ENCODE data around the gene MAP2K5.
A peak's percentile ranks its signal among the peaks of the same experiment; 100 is the strongest.

Gene MAP2K5

DNA sequence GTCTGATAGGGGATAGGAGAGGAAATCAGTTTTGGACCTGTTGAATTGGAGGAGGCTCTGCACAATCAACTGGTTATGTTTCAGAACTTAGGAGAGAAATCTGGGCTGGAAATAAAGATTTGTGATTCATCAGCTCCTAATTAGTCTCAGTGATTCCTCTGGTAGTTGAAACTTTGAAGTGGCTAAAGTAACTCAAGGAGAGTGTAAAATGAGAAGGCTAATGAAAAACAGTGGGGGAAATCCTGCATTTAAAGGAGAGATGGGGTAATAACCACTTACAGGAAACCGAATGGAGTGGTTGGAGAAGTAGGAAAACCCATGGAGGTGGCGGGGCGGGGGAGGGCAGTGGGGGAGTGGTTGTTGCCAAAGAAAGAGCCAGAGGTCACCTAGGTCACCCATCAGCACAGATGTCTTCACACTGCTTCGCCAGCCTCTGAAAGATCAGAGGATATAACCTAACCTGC, 32.6 kb downstream of the MAP2K5 start (continued):
- TF ChIP-seq, protein P1, sequence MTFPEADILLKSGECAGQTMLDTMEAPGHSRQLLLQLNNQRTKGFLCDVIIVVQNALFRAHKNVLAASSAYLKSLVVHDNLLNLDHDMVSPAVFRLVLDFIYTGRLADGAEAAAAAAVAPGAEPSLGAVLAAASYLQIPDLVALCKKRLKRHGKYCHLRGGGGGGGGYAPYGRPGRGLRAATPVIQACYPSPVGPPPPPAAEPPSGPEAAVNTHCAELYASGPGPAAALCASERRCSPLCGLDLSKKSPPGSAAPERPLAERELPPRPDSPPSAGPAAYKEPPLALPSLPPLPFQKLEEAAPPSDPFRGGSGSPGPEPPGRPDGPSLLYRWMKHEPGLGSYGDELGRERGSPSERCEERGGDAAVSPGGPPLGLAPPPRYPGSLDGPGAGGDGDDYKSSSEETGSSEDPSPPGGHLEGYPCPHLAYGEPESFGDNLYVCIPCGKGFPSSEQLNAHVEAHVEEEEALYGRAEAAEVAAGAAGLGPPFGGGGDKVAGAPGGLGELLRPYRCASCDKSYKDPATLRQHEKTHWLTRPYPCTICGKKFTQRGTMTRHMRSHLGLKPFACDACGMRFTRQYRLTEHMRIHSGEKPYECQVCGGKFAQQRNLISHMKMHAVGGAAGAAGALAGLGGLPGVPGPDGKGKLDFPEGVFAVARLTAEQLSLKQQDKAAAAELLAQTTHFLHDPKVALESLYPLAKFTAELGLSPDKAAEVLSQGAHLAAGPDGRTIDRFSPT (tag by site-specific recombination; IDR thresholded peaks at IDR 0.05), result peak; percentile 66
- TF ChIP-seq, protein P2, sequence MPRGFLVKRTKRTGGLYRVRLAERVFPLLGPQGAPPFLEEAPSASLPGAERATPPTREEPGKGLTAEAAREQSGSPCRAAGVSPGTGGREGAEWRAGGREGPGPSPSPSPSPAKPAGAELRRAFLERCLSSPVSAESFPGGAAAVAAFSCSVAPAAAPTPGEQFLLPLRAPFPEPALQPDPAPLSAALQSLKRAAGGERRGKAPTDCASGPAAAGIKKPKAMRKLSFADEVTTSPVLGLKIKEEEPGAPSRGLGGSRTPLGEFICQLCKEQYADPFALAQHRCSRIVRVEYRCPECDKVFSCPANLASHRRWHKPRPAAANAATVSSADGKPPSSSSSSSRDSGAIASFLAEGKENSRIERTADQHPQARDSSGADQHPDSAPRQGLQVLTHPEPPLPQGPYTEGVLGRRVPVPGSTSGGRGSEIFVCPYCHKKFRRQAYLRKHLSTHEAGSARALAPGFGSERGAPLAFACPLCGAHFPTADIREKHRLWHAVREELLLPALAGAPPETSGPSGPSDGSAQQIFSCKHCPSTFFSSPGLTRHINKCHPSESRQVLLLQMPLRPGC (tag by site-specific recombination; IDR thresholded peaks at IDR 0.05), result peak; percentile 33; the same call in 1 of the 2 replicates
- TF ChIP-seq GLIS1 (tag by site-specific recombination; IDR thresholded peaks at IDR 0.05), result peak; percentile 26; the same call in 1 of the 2 replicates

DNA sequence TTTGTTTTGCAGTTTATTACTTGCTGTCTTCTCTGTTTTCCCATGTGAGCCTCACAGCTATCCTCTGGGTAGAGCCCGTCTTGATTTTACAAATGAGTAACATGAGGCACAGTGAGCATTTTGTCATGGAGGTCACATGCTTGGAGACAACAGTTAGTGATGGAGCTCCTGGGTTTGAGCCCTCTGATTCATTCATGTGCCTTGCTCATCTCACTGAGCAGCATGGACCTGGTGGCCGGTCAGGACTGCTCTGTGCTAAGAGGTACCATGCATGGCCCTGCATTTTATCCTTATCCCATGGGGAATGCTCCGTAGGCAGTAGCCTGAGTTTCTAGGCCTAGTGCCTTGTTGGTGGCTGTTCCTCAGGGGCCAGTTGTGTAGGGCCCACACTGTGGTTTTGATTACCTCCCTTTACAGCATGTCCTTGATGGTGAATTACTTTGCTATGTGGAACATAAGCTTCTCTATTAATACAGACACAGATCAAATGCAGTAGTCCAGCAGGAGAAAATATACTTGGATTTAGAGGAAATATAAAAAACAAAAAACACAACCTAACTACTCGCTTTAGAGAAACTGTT, 35.6 kb downstream of the MAP2K5 start:
- TF ChIP-seq ZNF660 (tag by site-specific recombination; IDR thresholded peaks at IDR 0.05) (no peak), ZNF239 (tag by site-specific recombination; IDR thresholded peaks at IDR 0.05) (no peak), ZNF600 (tag by site-specific recombination; IDR thresholded peaks at IDR 0.05) (peak; percentile 54; the same call in 1 of the 2 replicates), ZFP69B (tag by site-specific recombination; IDR thresholded peaks at IDR 0.05) (peak; percentile 71; the same call in 1 of the 2 replicates), ZNF341 (tag by site-specific recombination; IDR thresholded peaks at IDR 0.05; ENCODE audit: low read depth) (0 out of 2 replicates have a peak, but pooled peaks have one; percentile 17), ZNF514 (tag by site-specific recombination; IDR thresholded peaks at IDR 0.05) (no peak)
- TF ChIP-seq, protein P3, sequence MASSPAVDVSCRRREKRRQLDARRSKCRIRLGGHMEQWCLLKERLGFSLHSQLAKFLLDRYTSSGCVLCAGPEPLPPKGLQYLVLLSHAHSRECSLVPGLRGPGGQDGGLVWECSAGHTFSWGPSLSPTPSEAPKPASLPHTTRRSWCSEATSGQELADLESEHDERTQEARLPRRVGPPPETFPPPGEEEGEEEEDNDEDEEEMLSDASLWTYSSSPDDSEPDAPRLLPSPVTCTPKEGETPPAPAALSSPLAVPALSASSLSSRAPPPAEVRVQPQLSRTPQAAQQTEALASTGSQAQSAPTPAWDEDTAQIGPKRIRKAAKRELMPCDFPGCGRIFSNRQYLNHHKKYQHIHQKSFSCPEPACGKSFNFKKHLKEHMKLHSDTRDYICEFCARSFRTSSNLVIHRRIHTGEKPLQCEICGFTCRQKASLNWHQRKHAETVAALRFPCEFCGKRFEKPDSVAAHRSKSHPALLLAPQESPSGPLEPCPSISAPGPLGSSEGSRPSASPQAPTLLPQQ (tag by site-specific recombination; IDR thresholded peaks at IDR 0.05), result peak; percentile 78
- TF ChIP-seq, protein P4, sequence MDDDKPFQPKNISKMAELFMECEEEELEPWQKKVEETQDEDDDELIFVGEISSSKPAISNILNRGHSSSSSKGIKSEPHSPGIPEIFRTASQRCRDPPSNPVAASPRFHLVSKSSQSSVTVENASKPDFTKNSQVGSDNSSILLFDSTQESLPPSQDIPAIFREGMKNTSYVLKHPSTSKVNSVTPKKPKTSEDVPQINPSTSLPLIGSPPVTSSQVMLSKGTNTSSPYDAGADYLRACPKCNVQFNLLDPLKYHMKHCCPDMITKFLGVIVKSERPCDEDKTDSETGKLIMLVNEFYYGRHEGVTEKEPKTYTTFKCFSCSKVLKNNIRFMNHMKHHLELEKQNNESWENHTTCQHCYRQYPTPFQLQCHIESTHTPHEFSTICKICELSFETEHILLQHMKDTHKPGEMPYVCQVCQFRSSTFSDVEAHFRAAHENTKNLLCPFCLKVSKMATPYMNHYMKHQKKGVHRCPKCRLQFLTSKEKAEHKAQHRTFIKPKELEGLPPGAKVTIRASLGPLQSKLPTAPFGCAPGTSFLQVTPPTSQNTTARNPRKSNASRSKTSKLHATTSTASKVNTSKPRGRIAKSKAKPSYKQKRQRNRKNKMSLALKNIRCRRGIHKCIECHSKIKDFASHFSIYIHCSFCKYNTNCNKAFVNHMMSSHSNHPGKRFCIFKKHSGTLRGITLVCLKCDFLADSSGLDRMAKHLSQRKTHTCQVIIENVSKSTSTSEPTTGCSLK (tag by site-specific recombination; IDR thresholded peaks at IDR 0.05), result no peak
- POLR2A ChIA-PET, result no interaction called here
- CTCF ChIA-PET, result no interaction called here

DNA sequence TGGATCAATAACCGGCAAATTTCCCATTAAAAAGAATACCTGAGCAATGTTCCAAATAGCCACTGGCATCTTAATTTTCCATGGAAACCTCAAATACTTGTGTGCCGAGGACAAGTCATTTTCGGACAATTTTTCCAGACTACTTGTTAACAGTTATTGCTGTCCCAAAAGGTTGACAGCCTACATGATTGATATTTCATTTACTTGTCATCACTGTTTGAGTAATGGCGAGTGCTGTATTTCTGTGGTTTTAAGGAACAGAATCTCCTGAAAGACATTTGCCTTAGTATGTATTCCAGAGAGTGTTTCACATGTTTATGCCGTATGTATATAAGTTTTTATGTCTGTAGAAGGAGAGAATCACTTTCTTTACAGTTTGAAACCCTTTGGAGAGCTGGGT, 36.7 kb downstream of the MAP2K5 start:
- Histone ChIP-seq H3K27ac (ENCODE audit: extremely low read depth, low read depth, low read length) (no peak overlapping the region; the same call in 1 of the 2 replicates), H3K36me3 (ENCODE audit: control insufficient read depth in 2 of 2, insufficient read depth in 1 of 2, low read length in 2 of 2) (no peaks in the 10 kb centered on the region; a peak in 1 of 3 replicates), H3K9me3 (ENCODE audit: control insufficient read depth, insufficient read depth, low read depth, low read length) (no peaks in the 10 kb centered on the region), H3K4me1 (ENCODE audit: control insufficient read depth, insufficient read depth, low read length) (peaks cover 37% of the 10 kb centered on the region), H3K4me3 (ENCODE audit: low read depth, low read length) (no peak overlapping the region)
- ChIA-PET POLR2A (no interaction called here), CTCF (no interaction called here)
- TF ChIP-seq ZNF132 (tag by site-specific recombination; IDR thresholded peaks at IDR 0.05; ENCODE audit: borderline replicate concordance) (no peak), ZFP69B (tag by site-specific recombination; IDR thresholded peaks at IDR 0.05) (no peak), ZSCAN23 (tag by site-specific recombination; IDR thresholded peaks at IDR 0.05) (no peak), ZNF660 (tag by site-specific recombination; IDR thresholded peaks at IDR 0.05) (no peak), SP7 (tag by site-specific recombination; IDR thresholded peaks at IDR 0.05) (peak; percentile 88), GFI1B (tag by site-specific recombination; IDR thresholded peaks at IDR 0.05) (no peak)
- TF ChIP-seq, protein P5, sequence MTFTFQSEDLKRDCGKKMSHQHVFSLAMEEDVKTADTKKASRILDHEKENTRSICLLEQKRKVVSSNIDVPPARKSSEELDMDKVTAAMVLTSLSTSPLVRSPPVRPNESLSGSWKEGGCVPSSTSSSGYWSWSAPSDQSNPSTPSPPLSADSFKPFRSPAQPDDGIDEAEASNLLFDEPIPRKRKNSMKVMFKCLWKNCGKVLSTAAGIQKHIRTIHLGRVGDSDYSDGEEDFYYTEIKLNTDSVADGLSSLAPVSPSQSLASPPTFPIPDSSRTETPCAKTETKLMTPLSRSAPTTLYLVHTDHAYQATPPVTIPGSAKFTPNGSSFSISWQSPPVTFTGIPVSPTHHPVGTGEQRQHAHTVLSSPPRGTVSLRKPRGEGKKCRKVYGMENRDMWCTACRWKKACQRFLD (tag by site-specific recombination; IDR thresholded peaks at IDR 0.05), result no peak
- TF ChIP-seq, protein P6, sequence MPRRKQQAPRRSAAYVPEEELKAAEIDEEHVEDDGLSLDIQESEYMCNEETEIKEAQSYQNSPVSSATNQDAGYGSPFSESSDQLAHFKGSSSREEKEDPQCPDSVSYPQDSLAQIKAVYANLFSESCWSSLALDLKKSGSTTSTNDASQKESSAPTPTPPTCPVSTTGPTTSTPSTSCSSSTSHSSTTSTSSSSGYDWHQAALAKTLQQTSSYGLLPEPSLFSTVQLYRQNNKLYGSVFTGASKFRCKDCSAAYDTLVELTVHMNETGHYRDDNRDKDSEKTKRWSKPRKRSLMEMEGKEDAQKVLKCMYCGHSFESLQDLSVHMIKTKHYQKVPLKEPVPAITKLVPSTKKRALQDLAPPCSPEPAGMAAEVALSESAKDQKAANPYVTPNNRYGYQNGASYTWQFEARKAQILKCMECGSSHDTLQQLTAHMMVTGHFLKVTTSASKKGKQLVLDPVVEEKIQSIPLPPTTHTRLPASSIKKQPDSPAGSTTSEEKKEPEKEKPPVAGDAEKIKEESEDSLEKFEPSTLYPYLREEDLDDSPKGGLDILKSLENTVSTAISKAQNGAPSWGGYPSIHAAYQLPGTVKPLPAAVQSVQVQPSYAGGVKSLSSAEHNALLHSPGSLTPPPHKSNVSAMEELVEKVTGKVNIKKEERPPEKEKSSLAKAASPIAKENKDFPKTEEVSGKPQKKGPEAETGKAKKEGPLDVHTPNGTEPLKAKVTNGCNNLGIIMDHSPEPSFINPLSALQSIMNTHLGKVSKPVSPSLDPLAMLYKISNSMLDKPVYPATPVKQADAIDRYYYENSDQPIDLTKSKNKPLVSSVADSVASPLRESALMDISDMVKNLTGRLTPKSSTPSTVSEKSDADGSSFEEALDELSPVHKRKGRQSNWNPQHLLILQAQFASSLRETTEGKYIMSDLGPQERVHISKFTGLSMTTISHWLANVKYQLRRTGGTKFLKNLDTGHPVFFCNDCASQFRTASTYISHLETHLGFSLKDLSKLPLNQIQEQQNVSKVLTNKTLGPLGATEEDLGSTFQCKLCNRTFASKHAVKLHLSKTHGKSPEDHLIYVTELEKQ (tag by site-specific recombination; IDR thresholded peaks at IDR 0.05; ENCODE audit: borderline replicate concordance), result peak; percentile 89
- TF ChIP-seq, protein P7, sequence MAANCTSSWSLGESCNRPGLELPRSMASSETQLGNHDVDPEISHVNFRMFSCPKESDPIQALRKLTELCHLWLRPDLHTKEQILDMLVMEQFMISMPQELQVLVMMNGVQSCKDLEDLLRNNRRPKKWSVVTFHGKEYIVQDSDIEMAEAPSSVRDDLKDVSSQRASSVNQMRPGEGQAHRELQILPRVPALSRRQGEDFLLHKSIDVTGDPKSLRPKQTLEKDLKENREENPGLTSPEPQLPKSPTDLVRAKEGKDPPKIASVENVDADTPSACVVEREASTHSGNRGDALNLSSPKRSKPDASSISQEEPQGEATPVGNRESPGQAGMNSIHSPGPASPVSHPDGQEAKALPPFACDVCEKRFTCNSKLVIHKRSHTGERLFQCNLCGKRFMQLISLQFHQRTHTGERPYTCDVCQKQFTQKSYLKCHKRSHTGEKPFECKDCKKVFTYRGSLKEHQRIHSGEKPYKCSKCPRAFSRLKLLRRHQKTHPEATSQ (tag by site-specific recombination; IDR thresholded peaks at IDR 0.05), result no peak

More for the DNA sequence above, 35.6 kb downstream of the MAP2K5 start:
- Histone ChIP-seq H3K4me1 (ENCODE audit: control insufficient read depth, insufficient read depth, low read length) (peaks cover 33% of the 10 kb centered on the region), H3K27ac (ENCODE audit: extremely low read depth, low read depth, low read length) (no peak overlapping the region), H3K4me3 (ENCODE audit: low read depth, low read length) (no peak overlapping the region), H3K36me3 (ENCODE audit: control insufficient read depth in 2 of 2, insufficient read depth in 1 of 2, low read length in 2 of 2) (no peaks in the 10 kb centered on the region), H3K9me3 (ENCODE audit: control insufficient read depth, insufficient read depth, low read depth, low read length) (no peaks in the 10 kb centered on the region)
